Heart right ventricle (tissue), 16 donors: ENCODE measurements around the gene SYDE2. TPM values are rescaled to one million over a fixed set of nuclear protein-coding genes. Genes with fewer than 3 reads are reported as not detected.

Experiments used
- ATAC-seq, 8 donors: fragments of 200-7000 bp; cut with Tn5 transposase; one replicate each; pipeline ENCODE4 v1.9.1; 2020; ENCODE audit warnings: mild to moderate bottlenecking in 8 of 8, moderate library complexity in 8 of 8, moderate number of reproducible peaks in 1 of 8
- DNase-seq, 2 donors: peaks; one replicate each; pipeline ENCODE4 v3.0.0-alpha.2; 2020
- H3K27ac ChIP-seq, 10 donors: fragments of 200-600 bp; sonication (generic) in 2 of 10; one replicate each; pipeline versions ENCODE4 v1.5.0 to v1.8.0; 2020 to 2022; ENCODE audit warnings: mild to moderate bottlenecking in 3 of 10
- H3K27me3 ChIP-seq, 7 donors: fragments of 200-600 bp; one replicate each; pipeline ENCODE4 v1.8.0; 2021 to 2022; ENCODE audit warnings: mild to moderate bottlenecking in 2 of 7
- H3K36me3 ChIP-seq, 9 donors: fragments of 200-600 bp; sonication (generic) in 1 of 9; one replicate each; pipeline versions ENCODE4 v1.5.0 to v1.8.0; 2020 to 2022; ENCODE audit warnings: mild to moderate bottlenecking in 2 of 9
- H3K4me1 ChIP-seq, 9 donors: fragments of 200-600 bp; sonication (generic) in 1 of 9; one replicate each; pipeline versions ENCODE4 v1.5.0 to v1.8.0; 2020 to 2022; ENCODE audit warnings: mild to moderate bottlenecking in 4 of 9
- H3K4me3 ChIP-seq, 10 donors: fragments of 200-600 bp; sonication (generic) in 2 of 10; one replicate each; pipeline versions ENCODE4 v1.5.0 to v1.8.0; 2020 to 2022; ENCODE audit warnings: mild to moderate bottlenecking in 7 of 10, moderate library complexity in 2 of 10
- H3K9me3 ChIP-seq, 11 donors: fragments of 200-600 bp in 10 of 11; sonication (generic) in 2 of 11; one replicate each; pipeline versions ENCODE4 v1.5.0 to v1.8.0; 2013 to 2022; ENCODE audit warnings: mild to moderate bottlenecking in 2 of 11, control low read depth in 1 of 11, moderate library complexity in 1 of 11
- CTCF ChIP-seq, 9 donors: fragments of 200-600 bp; sonication (generic) in 2 of 9; IDR thresholded peaks; one replicate each; pipeline versions ENCODE4 v1.5.0 to v1.8.0; 2021 to 2022; ENCODE audit warnings: antibody characterized with exemption in 9 of 9, mild to moderate bottlenecking in 5 of 9, moderate library complexity in 1 of 9
- WGBS, 2 donors: extraction: QIAGEN DNeasy Blood & Tissue Kit; methylation state at CpG; one replicate each; pipeline ENCODE4 v1.1.7; 2013; ENCODE audit warnings: inconsistent platforms in 1 of 2; 5-methylcytosine and 5-hydroxymethylcytosine counted together
- intact Hi-C, 10 donors: fragments of 100-400 bp; cut with DNase I; formaldehyde crosslinking; loops; one replicate each; pipeline versions ENCODE4 v1.11.1 to v1.14.2; 2022
- polyA plus RNA-seq, 2 donors: library from polyadenylated mRNA; stranded (reverse); fragments of 200-250 nt; gene quantifications; one replicate each; pipeline ENCODE4 v1.2.3, GENCODE V29; 2013
- total RNA-seq, 10 donors: library from RNA; stranded (reverse); fragmentation: NEBNext Ultra II Directional in 3 of 10; extraction: Animal tissue kit (Norgen Biotek cat#: 25700) in 3 of 10; gene quantifications; one replicate each; pipeline versions ENCODE4 v1.2.1 to v1.2.4, GENCODE V29; 2021 to 2023
- donor health status: Arrhythmogenic right ventricular cardiomyopathy.
- donor health status: ischemic (EF 13 %, LVEDD 7.1; RV severe dilation, severe dysfunction).
- donor health status: healthy with polysubstance abuse.
- donor health status: DM: no; HTN: yes; CAD: no.
- donor health status: DM: no; HTN: no; CAD: no.
- donor health status: ischemic (EF 25% LVEDD 6.9; RV normal size, moderate dysfunction).
- donor health status: ischemic (EF 25% LVEDD 5.7; RV mildly dilated, moderate dysfunction).
- donor health status: healthy.
- donor health status: DM: yes; HTN: yes; CAD: no.
- donor health status: Ischemic cardiomyopathy.
- donor health status: ischemic (EF 35%, LVEDD 5.7; RV mildly dilated, moderate dysfunction).
- donor health status: nonischemic (EF 11% LVEDD 7.7; RV severe dilation, severe dysfunction).
- donor health status: DM: yes; HTN: yes; CAD: no.
- donor health status: PGD.
- donor health status: ischemic (EF 29% LVEDD 5.4; RV normal size, mild dysfunction).
- donor health status: nonischemic (EF 23%, LVEDD 6.1; RV moderate dilation, normal function).

The SYDE2 gene
- total and polyA plus RNA-seq, 12 donors, result 1.1 to 24.7 (median 20.9) TPM

GRCh38 chr1:85137660-85138059, 63.2 kb downstream of the SYDE2 start:
- intact Hi-C loops, result loop anchor here in 1 of 10 donors (5.0 kb wide), 1 partner anchor 65 kb away; the partner anchor contains the start of gene SYDE2
- no peak overlapping the region for H3K4me3 ChIP-seq
- peak overlapping the region in 2 of 10 donors; percentile 24 to 43 for H3K27ac ChIP-seq
- H3K27me3 ChIP-seq, result no peaks in the 10 kb centered on the region
- peak; percentile 67 to 73 for DNase-seq
- ATAC-seq, result peak; percentile 70 to 97 (median 92)
- no peak for TF ChIP-seq CTCF (IDR thresholded peaks at IDR 0.05)
- 51 to 53% methylated on average over 9 of the region's 9 CpGs for WGBS, 2 donors
- no peaks in the 10 kb centered on the region for H3K9me3 ChIP-seq
- H3K36me3 ChIP-seq, result no peaks in the 10 kb centered on the region
- H3K4me1 ChIP-seq, result peaks cover 0 to 12% (median 0%) of the 10 kb centered on the region in 9 donors

DNA sequence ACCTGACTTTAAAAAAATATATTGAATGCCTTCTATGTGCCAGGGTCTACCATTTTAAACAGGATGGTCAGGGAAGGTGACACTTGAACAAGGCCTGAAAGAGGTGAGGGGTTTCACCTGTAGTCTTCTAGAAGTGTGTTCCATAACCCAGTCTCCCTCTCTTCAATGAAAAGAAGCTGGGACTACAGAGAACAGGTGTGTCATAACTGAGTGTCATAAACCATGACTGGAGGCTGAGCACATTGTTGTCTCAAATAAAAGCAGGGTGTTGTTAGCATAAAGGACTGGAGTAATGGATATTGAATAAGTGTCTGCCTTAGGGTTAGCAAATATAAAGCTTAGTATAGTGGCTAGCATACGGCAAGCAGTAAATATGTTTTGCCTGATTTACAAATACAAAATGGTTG, 65.4 kb downstream of the SYDE2 start:
- DNase-seq (no peak), ATAC-seq (no peak)
- Histone ChIP-seq H3K4me1 (peaks cover 0 to 21% (median 5%) of the 10 kb centered on the region in 9 donors), H3K27me3 (no peaks in the 10 kb centered on the region), H3K27ac (no peak overlapping the region), H3K9me3 (no peaks in the 10 kb centered on the region), H3K4me3 (no peak overlapping the region), H3K36me3 (no peaks in the 10 kb centered on the region)
- intact Hi-C loops, result loop anchor here in 1 of 10 donors (5.0 kb wide), 1 partner anchor 67 kb away; the partner anchor contains the start of gene SYDE2
- TF ChIP-seq CTCF (IDR thresholded peaks at IDR 0.05), result no peak
- WGBS, 2 donors, result 92 to 97% methylated on average over 1 of the region's 1 CpG

- H3K27ac ChIP-seq, result no peak overlapping the region
- 66 to 74% methylated on average over 3 of the region's 3 CpGs for WGBS, 2 donors
- H3K4me1 ChIP-seq, result peaks cover 0 to 21% (median 5%) of the 10 kb centered on the region in 9 donors
- ATAC-seq (no peak), DNase-seq (no peak)
- H3K27me3 ChIP-seq, result no peaks in the 10 kb centered on the region
- H3K9me3 ChIP-seq, result no peaks in the 10 kb centered on the region
- no peak overlapping the region for H3K4me3 ChIP-seq
- no peaks in the 10 kb centered on the region for H3K36me3 ChIP-seq
- intact Hi-C loops, result loop anchor here in 2 of 10 donors (5.0 kb wide), 2 partner anchors 68 to 98 kb away; partner anchors contain the start of gene SYDE2 (in 1 of the 2)
- TF ChIP-seq CTCF (IDR thresholded peaks at IDR 0.05), result no peak
Observed at GRCh38 chr1:85134583-85135391, 66.0 kb downstream of the SYDE2 start.

- ATAC-seq, result peak in 2 of 8 donors; percentile 28 to 58
- no peak for TF ChIP-seq CTCF (IDR thresholded peaks at IDR 0.05)
Observed at GRCh38 chr1:85133565-85134159, 67.2 kb downstream of the SYDE2 start.

More at GRCh38 chr1:85133565-85134159, 67.2 kb downstream of the SYDE2 start:
- Histone ChIP-seq H3K4me1 (peaks cover 0 to 21% (median 5%) of the 10 kb centered on the region in 9 donors), H3K27ac (peak overlapping the region in 1 of 10 donors; percentile 1), H3K4me3 (no peak overlapping the region), H3K27me3 (no peaks in the 10 kb centered on the region), H3K9me3 (no peaks in the 10 kb centered on the region), H3K36me3 (no peaks in the 10 kb centered on the region)
- intact Hi-C loops, result loop anchor here in 1 of 10 donors (5.0 kb wide), 1 partner anchor 99 kb away; no protein-coding TSS in a partner anchor
- DNase-seq, result no peak
- 31 to 41% methylated on average over 2 of the region's 2 CpGs for WGBS, 2 donors
